NCI-H187 treated with DMSO at 0.1 percent for 48 hours (cell line): Measurements from ENCODE around the gene TMEM229B.
A peak's percentile ranks its signal among the peaks of the same experiment; 100 is the strongest.

Source experiments
- DNase-seq: peaks from one replicate; lab custom pipeline; 2025; lab: John Stamatoyannopoulos, UW

Gene TMEM229B

DNA sequence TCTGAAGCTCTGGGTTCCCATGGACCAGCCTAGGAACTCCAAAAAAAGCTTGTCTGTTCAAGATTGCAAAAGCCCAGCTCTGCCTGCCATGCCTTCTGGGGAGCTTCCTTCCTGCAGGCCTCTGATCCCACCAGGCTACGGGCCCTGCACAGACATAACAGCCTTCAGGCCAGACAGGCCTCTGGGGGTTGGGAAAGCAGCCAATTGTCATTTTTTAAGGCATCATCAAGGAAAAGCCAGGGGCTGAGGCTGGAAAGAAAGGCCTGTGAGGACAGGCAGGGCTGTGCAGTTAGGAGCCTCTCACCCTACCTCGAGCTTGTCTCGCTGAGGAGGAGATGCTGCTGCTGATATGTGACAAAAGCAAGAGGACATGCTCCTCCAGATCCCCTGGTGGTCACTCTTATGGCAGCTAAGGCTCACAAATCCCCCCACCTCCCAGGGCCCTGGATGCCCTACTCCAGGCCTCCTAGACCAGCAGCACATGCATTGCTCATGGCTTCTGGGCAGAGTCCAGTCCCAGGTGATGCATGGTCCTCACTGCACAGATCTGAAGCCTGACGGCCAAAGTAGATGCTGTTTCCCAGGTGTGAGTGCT lies 2.9 kb downstream of the TMEM229B start:
- DNase-seq: no peak

DNA sequence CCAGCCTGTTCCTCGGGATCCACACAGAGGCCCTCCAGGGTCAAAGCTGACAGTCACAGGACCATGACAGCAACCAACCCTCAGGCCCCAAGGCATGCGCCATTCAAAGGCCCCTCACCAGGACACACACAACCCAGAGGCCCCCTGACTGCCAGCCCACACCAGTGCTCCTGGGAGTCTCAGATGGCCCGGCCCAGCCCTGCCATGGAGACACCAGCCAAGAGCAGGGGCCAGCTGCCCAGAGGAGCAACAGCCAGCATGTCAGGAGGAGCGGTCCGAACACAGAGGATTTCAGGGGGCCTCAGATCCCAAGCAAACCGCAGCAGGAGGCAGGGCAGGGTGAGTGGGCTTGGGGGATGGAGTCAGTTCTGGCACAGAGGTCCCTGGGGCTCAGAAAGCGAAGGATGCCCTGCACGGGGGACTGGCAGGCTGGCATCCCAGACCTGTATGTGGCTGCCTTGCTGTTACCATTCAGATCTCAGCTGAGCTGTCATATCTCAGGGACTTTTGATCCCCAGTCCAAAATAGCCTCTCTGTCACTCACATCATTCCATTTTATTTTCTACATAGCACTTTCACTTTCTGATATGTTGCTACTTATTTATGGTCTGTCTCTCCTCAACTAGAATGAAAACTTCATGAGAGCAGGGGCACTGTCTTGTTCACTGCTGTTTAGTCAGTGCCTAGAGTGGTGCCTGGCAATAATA lies 4.8 kb downstream of the TMEM229B start:
- no peak for DNase-seq

- DNase-seq: no peak
Measured at GRCh38 chr14:67482231-67483164, 6.0 kb downstream of the TMEM229B start.

DNA sequence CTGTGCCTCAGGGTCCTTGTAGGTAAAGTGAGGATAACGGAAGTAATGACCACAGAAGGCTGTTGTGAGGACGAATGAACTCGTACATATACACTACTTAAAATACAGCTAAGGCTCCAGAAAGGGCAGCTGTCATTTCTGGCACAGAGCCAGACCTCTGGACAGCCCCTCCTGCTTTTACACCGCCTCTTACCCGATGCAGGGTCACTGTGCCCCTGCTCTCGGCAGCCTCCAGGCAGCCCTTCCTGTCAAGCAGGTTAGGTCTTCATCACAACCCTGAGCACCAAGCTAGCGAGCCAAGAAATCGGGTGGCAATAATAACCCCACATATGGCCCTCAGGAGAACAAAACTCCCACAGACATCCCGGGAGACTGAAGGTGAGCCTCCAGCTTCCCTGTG lies 8.5 kb downstream of the TMEM229B start:
- DNase-seq: no peak

GRCh38 chr14:67478800-67479084 lies 9.8 kb downstream of the TMEM229B start:
- DNase-seq: no peak

DNA sequence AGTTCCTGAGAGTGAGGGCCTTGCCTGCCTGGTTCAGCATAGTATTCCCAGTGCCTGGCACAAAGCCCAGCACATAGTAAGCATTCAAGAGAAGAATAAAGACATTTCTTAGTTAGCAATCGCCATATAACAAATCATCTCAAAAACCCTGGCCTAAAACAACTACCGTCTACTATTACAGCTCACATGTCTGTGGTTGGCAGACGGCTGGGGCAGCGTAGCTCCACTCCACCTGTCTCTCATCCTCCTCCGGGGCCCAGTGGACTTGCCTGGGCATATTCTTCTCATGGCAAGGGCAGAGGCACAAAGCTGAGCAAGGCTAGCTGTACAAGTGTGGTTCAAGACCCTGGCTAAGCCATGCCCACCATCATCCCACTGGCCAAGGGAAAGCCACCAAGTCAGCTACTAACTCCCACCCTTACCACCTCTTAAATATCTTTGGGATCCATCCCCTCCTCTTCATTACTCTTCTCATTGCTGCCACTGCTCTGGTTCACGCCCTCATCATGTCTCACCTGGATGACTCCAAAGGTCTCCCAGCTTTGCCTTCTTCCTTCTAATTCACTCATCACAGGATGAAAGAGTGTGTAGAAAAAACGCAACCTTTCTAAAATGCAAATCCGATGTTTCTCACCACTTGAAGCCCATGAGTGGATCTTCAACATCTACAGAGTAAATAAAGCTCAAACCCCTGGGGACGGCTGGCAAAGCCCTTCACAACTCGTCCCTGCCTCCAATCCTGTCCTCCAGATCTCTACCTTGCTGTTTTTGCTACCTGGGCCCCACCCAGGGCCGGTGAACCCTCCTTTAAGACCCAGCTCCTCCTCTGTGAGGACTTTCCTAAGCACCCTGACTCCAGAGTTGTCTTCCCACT lies 10.4 kb downstream of the TMEM229B start:
- peak; percentile 98 for DNase-seq

DNA sequence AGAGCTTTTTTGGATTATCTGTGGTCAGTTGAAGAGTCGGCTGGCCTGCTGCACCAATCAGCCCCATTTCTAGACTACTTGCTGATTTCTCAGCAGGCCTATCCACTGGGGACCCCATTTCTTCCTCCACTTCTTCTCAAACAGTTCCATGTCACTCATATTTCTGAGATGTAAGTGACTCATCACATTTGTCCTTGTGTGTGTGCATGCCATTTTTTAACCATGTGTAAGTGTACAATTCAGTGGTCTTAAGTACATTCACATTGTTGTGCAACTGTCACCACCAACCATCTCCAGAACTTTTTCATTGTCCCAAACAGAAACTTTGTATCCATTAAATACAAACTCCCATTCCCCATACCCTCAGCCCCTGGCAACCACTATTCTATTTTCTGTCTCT lies 14.2 kb downstream of the TMEM229B start:
- no peak for DNase-seq

DNA sequence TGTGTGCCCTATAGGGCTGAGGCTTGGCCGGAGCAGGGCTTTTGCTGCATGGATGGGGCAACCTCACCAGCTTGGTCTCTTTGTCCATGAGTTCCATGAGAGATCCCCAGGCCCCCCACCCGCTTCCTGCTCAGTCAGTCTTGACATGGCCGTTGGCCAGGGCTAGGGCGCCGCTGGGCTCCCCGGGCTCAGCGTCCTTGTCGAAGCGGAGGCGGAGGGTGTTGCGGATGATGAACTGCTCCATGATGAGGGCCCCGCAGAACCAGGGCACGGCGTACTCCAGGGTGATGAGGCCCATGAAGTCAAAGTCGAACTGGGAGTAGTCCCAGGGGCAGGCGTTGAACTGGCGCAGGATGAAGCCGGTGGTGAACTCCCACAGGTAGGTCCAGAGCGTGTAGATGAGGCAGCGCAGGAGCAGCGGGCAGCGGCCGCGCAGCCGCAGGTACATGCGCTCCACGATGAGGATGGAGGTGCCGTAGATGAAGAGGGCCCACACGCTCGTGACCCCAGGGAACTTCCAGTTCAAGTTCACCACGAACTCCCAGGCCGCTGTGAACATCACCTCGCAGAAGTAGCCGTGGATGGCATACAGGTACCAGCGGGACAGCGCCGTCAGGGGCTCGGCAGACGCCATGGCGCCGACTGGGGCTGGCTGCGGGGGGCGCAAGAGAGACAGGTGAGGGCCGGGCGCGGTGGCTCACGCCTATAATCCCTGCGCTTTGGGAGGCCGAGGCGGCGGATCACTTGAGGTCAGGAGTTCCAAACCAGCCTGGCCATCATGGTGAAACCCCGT lies 15.0 kb downstream of the TMEM229B start:
- DNase-seq: no peak

DNA sequence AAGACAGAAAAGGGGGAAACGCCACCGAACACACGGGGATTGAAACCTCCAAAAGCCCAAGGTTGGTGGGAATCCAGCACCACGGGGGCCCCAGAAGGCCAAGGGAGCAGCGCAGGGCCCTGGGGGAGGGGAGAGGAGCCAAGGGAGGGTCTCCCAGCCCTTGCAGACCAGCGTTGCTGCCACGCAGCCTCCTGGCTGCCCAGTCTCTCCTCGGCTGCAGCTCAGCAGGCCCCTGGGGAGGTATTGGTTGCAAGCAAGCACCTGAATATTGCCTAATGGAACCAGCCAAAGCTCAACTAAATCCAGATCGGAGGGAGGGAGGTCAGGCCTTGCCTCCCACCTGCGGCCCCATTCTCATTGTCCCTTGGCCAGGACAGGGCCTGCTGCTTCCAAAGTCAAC lies 15.8 kb downstream of the TMEM229B start:
- no peak for DNase-seq

DNA sequence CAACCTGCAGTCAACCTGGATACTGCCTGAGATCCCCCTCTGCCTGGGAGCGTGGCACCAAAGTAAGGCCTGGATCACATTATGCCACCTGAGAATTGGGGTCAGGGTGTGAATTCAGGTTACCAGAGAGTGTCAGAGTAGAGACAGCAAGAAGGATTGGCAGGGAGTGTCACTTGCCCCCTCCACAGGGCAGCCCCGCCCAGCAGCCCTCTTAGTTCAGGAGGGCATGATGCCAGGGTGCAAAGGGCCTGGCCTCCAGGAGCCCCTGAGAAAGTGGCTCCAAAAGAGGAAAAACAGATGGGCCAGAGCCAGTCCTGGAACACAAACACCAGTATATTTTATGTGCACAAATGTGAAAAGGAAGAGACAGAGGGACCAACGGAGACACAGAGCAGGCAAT lies 18.6 kb downstream of the TMEM229B start:
- DNase-seq: no peak

DNA sequence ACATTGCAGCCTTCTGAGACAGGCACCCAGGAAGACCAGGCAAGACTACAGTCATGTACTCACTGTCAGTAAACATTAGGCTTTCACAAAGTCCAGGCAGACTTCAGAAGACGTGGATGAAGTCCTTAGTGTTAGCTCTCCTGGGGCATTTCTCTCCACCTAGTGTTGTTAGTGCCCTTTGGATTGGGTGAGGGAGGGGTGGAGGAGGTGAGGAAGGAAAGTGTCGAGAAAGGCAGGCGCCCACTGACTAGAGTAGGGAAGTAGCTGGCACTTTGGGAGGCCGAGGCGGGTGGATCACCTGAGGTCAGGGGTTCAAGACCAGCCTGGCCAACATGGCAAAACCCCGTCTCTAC lies 20.2 kb downstream of the TMEM229B start:
- DNase-seq: no peak

- DNase-seq: no peak
Measured at GRCh38 chr14:67467134-67467533, 21.4 kb downstream of the TMEM229B start.

- no peak for DNase-seq
Measured at GRCh38 chr14:67464879-67465278, 23.6 kb downstream of the TMEM229B start.

- DNase-seq: no peak
Measured at GRCh38 chr14:67464377-67464776, 24.1 kb downstream of the TMEM229B start.

- no peak for DNase-seq
Measured at GRCh38 chr14:67463900-67464299, 24.6 kb downstream of the TMEM229B start.

- DNase-seq: no peak
Measured at GRCh38 chr14:67461996-67462395, 26.5 kb downstream of the TMEM229B start.

- no peak for DNase-seq
Measured at GRCh38 chr14:67461341-67461985, 27.1 kb downstream of the TMEM229B start.

DNA sequence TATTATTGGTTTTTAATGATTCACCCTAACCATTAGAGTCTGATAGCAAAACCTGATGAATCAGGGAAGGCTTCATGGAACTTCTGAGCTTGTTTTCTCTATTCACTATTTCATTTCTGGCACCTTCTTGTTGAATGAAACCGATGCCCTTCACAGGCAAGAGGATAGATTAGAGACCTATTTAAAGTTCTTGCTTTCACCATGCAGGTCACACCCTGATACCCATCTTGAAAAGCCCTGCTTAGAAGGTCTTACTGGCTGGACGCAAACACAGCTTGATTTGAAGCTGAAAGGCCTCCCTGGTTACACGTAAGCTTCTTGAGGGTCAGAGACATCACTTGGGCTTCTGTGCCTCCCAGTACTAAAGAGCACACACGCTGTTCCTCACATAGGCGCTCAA lies 29.2 kb downstream of the TMEM229B start:
- no peak for DNase-seq

DNA sequence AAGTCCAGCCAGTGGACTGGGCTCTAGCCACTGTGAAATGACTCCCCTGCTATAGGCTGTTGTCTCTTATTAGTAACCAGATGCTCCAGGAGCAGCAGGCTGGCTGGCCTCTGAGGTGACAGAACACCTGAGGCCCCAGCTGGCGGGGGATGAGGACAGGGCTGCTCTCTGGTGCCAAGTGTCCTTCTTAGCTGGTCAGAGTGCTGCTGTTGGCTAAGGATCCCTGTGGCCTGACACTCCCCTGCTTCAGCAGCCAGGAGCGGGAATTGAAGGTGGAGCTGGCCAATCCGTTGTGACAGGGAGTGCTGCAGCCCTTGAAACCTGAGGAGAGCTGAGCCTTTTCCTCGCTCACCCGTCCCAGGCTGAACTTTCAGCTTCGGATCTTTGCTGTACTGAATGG lies 30.7 kb downstream of the TMEM229B start:
- no peak for DNase-seq

- DNase-seq: no peak
Measured at GRCh38 chr14:67456732-67457131, 31.8 kb downstream of the TMEM229B start.
